A549 (cell line): ENCODE data around the gene ZCCHC24.

Source experiments
- BHLHE40 ChIP-seq: IDR thresholded peaks from 2 replicates; pipeline ENCODE4 v1.6.1; 2012; ENCODE audit warnings: low read depth, low read length, inconsistent platforms
- CHD2 ChIP-seq: fragments of 150-350 bp; IDR thresholded peaks from 2 replicates; pipeline ENCODE4 v1.6.1; 2014; ENCODE audit warnings: low read length; ENCODE audit not compliant: partially characterized antibody
- CTCF ChIP-seq: fragments of >200 bp; sonication (Bioruptor Twin); formaldehyde crosslinking; IDR thresholded peaks from 3 replicates; pipeline ENCODE4 v1.5.1; 2016
- EHMT2 ChIP-seq: fragments of 200-600 bp; sonication (generic); IDR thresholded peaks from 2 replicates; pipeline ENCODE4 v1.6.1; 2016; ENCODE audit warnings: antibody characterized with exemption, low read depth, mild to moderate bottlenecking, moderate library complexity
- EP300 ChIP-seq, 2 experiments: fragments of >200 bp; sonication (Bioruptor Twin); formaldehyde crosslinking; IDR thresholded peaks; 2 replicates in 1 of 2; 3 replicates in 1 of 2; pipeline ENCODE4 v1.6.1; 2016 to 2017
- MAX ChIP-seq: IDR thresholded peaks from 2 replicates; pipeline ENCODE4 v1.6.1; 2012
- PHF8 ChIP-seq: fragments of 200-600 bp; sonication (generic); IDR thresholded peaks from 2 replicates; pipeline ENCODE4 v1.6.1; 2016; ENCODE audit warnings: low read depth, mild to moderate bottlenecking, antibody characterized with exemption, moderate library complexity, borderline replicate concordance
- RAD21 ChIP-seq, 2 experiments: fragments of >200 bp in 1 of 2; sonication (Bioruptor Twin) in 1 of 2; formaldehyde crosslinking in 1 of 2; IDR thresholded peaks in 1 of 2; conservative IDR thresholded peaks in 1 of 2; 2 replicates in 1 of 2; 3 replicates in 1 of 2; pipeline ENCODE4 v1.6.1; 2012 to 2018; ENCODE audit warnings: inconsistent platforms in 1 of 2
- RARB ChIP-seq: fragments of 250-450 bp; sonication (Bioruptor Pico); IDR thresholded peaks from 2 replicates; pipeline ENCODE4 v1.8.0; 2021; ENCODE audit warnings: mild to moderate bottlenecking, moderate library complexity
- SMC3 ChIP-seq: fragments of >200 bp; sonication (Bioruptor Twin); formaldehyde crosslinking; IDR thresholded peaks from 3 replicates; pipeline ENCODE4 v1.6.1; 2018; ENCODE audit warnings: inconsistent platforms
- USF2 ChIP-seq: fragments of 450-650 bp; IDR thresholded peaks from 2 replicates; pipeline ENCODE4 v1.6.1; 2014; ENCODE audit warnings: antibody characterized with exemption
- TF ChIP-seq, protein P1 (sequence below): IDR thresholded peaks from 2 replicates; pipeline ENCODE4 v1.6.1; 2012

DNA sequence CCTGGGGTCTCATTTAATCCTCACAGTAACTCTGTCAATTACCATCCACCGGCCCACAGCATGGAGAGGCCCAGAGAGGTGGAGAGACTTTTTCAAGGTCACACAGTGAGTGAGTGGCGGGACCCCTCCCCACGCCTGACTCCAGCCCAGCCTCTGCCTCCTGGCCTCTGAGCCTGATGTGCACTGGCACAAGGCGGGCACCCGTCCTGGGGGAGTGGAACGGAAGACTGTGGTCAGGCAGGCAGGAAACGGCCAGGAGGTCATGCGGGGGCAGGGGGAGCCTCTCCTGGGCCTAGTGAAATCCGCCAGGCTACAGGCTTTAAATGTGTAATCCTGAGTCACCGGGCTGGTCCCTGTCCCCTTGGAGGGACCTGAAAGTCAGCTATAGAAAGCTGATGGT, 32.2 kb downstream of the ZCCHC24 start:
- TF ChIP-seq EP300 (IDR thresholded peaks at IDR 0.05), result no peak
- TF ChIP-seq CTCF, result no peak
- no peak for TF ChIP-seq RAD21 (conservative IDR thresholded peaks at IDR 0.05 in 1 of 2, IDR thresholded peaks at IDR 0.05 in 1 of 2)
- no peak for TF ChIP-seq CHD2
- TF ChIP-seq PHF8, result no peak
- TF ChIP-seq MAX, result no peak
- TF ChIP-seq RARB, result no peak
- no peak for TF ChIP-seq SMC3
- no peak for TF ChIP-seq BHLHE40
- no peak for TF ChIP-seq USF2
- no peak for TF ChIP-seq EHMT2
- TF ChIP-seq, protein P1, sequence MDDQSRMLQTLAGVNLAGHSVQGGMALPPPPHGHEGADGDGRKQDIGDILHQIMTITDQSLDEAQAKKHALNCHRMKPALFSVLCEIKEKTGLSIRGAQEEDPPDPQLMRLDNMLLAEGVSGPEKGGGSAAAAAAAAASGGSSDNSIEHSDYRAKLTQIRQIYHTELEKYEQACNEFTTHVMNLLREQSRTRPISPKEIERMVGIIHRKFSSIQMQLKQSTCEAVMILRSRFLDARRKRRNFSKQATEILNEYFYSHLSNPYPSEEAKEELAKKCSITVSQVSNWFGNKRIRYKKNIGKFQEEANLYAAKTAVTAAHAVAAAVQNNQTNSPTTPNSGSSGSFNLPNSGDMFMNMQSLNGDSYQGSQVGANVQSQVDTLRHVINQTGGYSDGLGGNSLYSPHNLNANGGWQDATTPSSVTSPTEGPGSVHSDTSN, result no peak
